Pancreas (tissue), 10 donors: ENCODE data around the gene PRRC2B. TPM values are rescaled to one million over a fixed set of nuclear protein-coding genes. Genes with fewer than 3 reads are reported as not detected.
A peak's percentile ranks its signal among the peaks of the same experiment; 100 is the strongest.
"Not testable (repeated sequence)": the region's sequence is repeated elsewhere in the genome, so short reads cannot be mapped to it uniquely, and the experiment has no call there.

Experiments used
- ATAC-seq, 4 donors: fragments of 200-7000 bp; cut with Tn5 transposase; one replicate each; pipeline versions ENCODE4 v1.8.0 to v1.9.1; 2020; ENCODE audit warnings: mild to moderate bottlenecking in 4 of 4, moderate library complexity in 4 of 4
- DNase-seq, 6 donors: peaks; one replicate each; pipeline ENCODE4 v3.0.0-alpha.2; 2020
- FAIRE-seq: peaks from 2 replicates; lab custom pipeline; 2012; peaks lifted over from hg19 to GRCh38; lab: Jason Lieb, UNC
- H3K27ac ChIP-seq, 4 donors: fragments of 200-600 bp; sonication (generic); 1 replicate in 3 of 4; 2 replicates in 1 of 4; pipeline versions ENCODE4 v1.5.0 to v1.8.0; 2020
- H3K27me3 ChIP-seq, 4 donors: fragments of 200-600 bp; one replicate each; pipeline ENCODE4 v1.8.0; 2021
- H3K36me3 ChIP-seq, 3 donors: fragments of 200-600 bp; sonication (generic) in 1 of 3; one replicate each; pipeline versions ENCODE4 v1.5.0 to v1.8.0; 2020 to 2021
- H3K4me1 ChIP-seq, 3 donors: fragments of 200-600 bp; one replicate each; pipeline ENCODE4 v1.8.0; 2021
- H3K4me3 ChIP-seq, 4 donors: fragments of 200-600 bp; sonication (generic) in 2 of 4; one replicate each; pipeline versions ENCODE4 v1.5.0 to v1.8.0; 2020 to 2021
- H3K9me3 ChIP-seq, 4 donors: fragments of 200-600 bp; one replicate each; pipeline ENCODE4 v1.8.0; 2021
- WGBS, 2 donors: extraction: QIAGEN DNeasy Blood & Tissue Kit; methylation state at CpG; one replicate each; pipeline ENCODE4 v1.1.7; 2013; 5-methylcytosine and 5-hydroxymethylcytosine counted together
- intact Hi-C, 3 donors: fragments of 100-400 bp; cut with DNase I; formaldehyde crosslinking; loops; one replicate each; pipeline versions ENCODE4 v1.11.1 to v1.14.2; 2022
- polyA plus RNA-seq, 2 donors: library from polyadenylated mRNA; stranded (reverse); fragments of 200-250 nt; gene quantifications; one replicate each; pipeline ENCODE4 v1.2.3, GENCODE V29; 2013
- total RNA-seq, 6 donors: library from RNA; stranded (reverse); fragmentation: NEBNext Ultra II Directional in 4 of 6; extraction: Animal tissue kit (Norgen Biotek cat#: 25700) in 4 of 6; gene quantifications; one replicate each; pipeline versions ENCODE4 v1.2.1 to v1.2.4, GENCODE V29; 2021 to 2023
- TF ChIP-seq, protein P1 (sequence below), 4 donors: fragments of 200-600 bp; sonication (generic) in 3 of 4; IDR thresholded peaks; one replicate each; pipeline versions ENCODE4 v1.5.0 to v1.8.0; 2021; ENCODE audit warnings: antibody characterized with exemption in 4 of 4
- donor health status: healthy with polysubstance abuse.
- donor health status: DM: no; HTN: no; CAD: no; lungs with moderate emphysema.
- donor health status: DM: no; HTN: no; CAD: no.
- donor health status: control.
- donor health status: control.
- donor health status: Bipolar disorder and iron deficiency.
- donor health status: DM: yes; HTN: yes; CAD: no.
- donor health status: DM: no; HTN: no; CAD: no.
- donor health status: DM: no; HTN: no; CAD: no.
- donor health status: DM: yes; HTN: yes; CAD: no.

The PRRC2B gene
- total and polyA plus RNA-seq, 8 donors = 44.8 to 132 (median 90.3) TPM

GRCh38 chr9:131361202-131361833 is 32.6 kb upstream of the PRRC2B start:
- TF ChIP-seq, protein P1, sequence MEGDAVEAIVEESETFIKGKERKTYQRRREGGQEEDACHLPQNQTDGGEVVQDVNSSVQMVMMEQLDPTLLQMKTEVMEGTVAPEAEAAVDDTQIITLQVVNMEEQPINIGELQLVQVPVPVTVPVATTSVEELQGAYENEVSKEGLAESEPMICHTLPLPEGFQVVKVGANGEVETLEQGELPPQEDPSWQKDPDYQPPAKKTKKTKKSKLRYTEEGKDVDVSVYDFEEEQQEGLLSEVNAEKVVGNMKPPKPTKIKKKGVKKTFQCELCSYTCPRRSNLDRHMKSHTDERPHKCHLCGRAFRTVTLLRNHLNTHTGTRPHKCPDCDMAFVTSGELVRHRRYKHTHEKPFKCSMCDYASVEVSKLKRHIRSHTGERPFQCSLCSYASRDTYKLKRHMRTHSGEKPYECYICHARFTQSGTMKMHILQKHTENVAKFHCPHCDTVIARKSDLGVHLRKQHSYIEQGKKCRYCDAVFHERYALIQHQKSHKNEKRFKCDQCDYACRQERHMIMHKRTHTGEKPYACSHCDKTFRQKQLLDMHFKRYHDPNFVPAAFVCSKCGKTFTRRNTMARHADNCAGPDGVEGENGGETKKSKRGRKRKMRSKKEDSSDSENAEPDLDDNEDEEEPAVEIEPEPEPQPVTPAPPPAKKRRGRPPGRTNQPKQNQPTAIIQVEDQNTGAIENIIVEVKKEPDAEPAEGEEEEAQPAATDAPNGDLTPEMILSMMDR (IDR thresholded peaks at IDR 0.05) = no peak
- Histone ChIP-seq H3K4me3 (no peak overlapping the region), H3K27me3 (no peaks in the 10 kb centered on the region), H3K4me1 (peaks cover 0 to 6% (median 0%) of the 10 kb centered on the region in 3 donors), H3K9me3 (no peaks in the 10 kb centered on the region), H3K36me3 (no peaks in the 10 kb centered on the region), H3K27ac (peak overlapping the region in 2 of 4 donors; percentile 11 to 25)
- intact Hi-C loops = no loop called here
- FAIRE-seq (no peak), DNase-seq (peak in 2 of 6 donors; percentile 34 to 41), ATAC-seq (peak; percentile 26 to 57 (median 40))
- 55 to 59% methylated on average over 8 of the region's 8 CpGs for WGBS, 2 donors

DNA sequence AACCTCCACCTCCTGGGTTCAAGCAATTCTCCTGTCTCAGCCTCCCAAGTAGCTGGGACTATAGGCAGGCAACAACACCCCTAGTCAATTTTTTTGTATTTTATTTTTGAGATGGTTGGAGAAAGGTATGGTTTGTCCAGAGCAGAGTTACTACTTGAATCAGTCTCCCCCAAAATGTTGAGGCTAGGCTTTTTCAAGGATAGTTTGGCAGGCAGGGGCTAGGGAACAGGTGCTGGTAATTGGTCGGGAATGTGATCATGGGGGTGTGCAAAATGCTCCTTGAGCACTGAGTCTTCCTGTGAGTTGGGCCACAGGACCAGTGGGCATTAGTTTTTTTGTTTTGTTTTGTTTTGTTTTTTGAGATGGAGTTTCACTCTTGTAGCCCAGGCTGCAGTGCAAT is 28.3 kb upstream of the PRRC2B start:
- Histone ChIP-seq H3K27me3 (no peaks in the 10 kb centered on the region), H3K36me3 (no peaks in the 10 kb centered on the region), H3K9me3 (no peaks in the 10 kb centered on the region), H3K4me3 (no peak overlapping the region), H3K4me1 (peaks cover 0 to 6% (median 0%) of the 10 kb centered on the region in 3 donors), H3K27ac (no peak overlapping the region)
- no peak for DNase-seq
- ATAC-seq = no peak
- TF ChIP-seq, protein P1 (IDR thresholded peaks at IDR 0.05) = no peak
- FAIRE-seq = no peak
- 76 to 100% methylated on average over 1 of the region's 1 CpG for WGBS, 2 donors
- intact Hi-C loops = no loop called here

GRCh38 chr9:131366761-131367401 is 27.0 kb upstream of the PRRC2B start:
- no peaks in the 10 kb centered on the region for H3K27me3 ChIP-seq
- no peaks in the 10 kb centered on the region for H3K4me1 ChIP-seq
- H3K27ac ChIP-seq = no peak overlapping the region
- H3K36me3 ChIP-seq = no peaks in the 10 kb centered on the region
- WGBS, 2 donors = 16 to 23% methylated on average over 6 of the region's 6 CpGs
- H3K4me3 ChIP-seq = no peak overlapping the region
- FAIRE-seq = no peak
- H3K9me3 ChIP-seq = no peaks in the 10 kb centered on the region
- peak in 2 of 6 donors; percentile 42 to 48 for DNase-seq
- ATAC-seq = peak; percentile 82 to 97 (median 89)
- TF ChIP-seq, protein P1 (IDR thresholded peaks at IDR 0.05) = peak in 1 of 4 donors; percentile 16
- intact Hi-C loops = no loop called here

DNA sequence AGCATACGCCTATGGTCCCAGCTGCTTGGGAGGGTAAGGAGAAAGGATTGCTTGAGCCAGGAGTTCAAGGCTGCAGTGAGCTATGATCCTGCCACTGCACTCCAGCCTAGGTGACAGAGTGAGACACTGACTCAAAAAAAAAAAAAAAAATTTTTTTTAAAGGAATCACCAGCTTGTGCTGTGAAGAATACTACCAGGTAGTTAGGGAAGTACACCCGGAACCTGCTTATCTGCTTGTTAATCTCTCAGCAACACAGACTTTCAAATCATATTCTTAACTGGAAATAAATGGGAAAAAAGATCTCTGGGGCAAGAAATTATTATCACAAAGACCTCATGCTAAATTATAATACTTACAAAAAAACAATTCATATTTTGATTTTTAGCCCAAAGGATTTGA is 26.4 kb upstream of the PRRC2B start:
- Histone ChIP-seq H3K4me3 (no peak overlapping the region), H3K27me3 (no peaks in the 10 kb centered on the region), H3K36me3 (no peaks in the 10 kb centered on the region), H3K27ac (no peak overlapping the region), H3K9me3 (no peaks in the 10 kb centered on the region), H3K4me1 (peaks cover 0 to under 1% (median 0%) of the 10 kb centered on the region in 3 donors)
- DNase-seq (no peak), ATAC-seq (peak in 1 of 4 donors; percentile 11), FAIRE-seq (no peak)
- WGBS, 2 donors = 57 to 70% methylated on average over 2 of the region's 2 CpGs
- TF ChIP-seq, protein P1 (IDR thresholded peaks at IDR 0.05) = no peak
- intact Hi-C loops = no loop called here

DNA sequence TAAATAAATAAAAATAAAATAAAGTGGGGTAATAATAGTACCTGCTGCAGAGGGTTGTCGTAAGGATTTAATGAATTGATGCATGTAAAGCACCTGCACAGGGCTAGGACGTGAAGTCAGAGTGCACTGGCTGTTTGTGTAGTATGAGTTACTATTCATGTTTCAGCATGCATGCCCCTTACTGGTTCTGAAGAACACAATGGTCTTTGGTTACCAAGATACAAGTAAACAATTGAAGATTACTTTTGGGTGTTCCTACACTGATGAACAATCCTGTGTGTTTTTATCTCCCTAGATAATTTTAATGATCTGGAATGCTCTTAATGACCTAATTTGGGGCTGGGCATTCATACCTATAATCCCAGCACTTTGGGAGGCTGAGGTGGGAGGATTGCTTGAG is 23.2 kb upstream of the PRRC2B start:
- Histone ChIP-seq H3K9me3 (no peaks in the 10 kb centered on the region), H3K27ac (no peak overlapping the region), H3K27me3 (no peaks in the 10 kb centered on the region), H3K36me3 (no peaks in the 10 kb centered on the region), H3K4me1 (peaks cover 0 to 3% (median 0%) of the 10 kb centered on the region in 3 donors), H3K4me3 (no peak overlapping the region)
- ATAC-seq = no peak
- intact Hi-C loops = no loop called here
- FAIRE-seq = no peak
- DNase-seq = no peak
- TF ChIP-seq, protein P1 (IDR thresholded peaks at IDR 0.05) = no peak
- 85 to 92% methylated on average over 2 of the region's 2 CpGs for WGBS, 2 donors

DNA sequence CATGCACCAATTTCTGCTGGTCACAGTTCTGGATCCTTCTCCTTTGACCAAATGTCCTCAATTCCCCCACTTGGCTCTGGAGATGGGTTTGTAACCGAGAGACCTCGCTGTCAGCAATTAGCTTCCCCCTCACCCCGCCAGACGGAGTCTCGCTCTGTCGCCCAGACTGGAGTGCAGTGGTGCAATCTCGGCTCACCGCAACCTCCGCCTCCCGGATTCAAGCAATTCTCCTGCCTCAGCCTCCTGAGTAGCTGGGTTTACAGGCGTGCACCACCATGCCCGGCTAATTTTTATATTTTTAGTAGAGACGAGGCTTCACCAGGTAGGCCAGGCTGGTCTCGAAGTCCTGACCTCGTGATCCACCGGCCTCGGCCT is 21.3 kb upstream of the PRRC2B start:
- H3K27ac ChIP-seq = peak overlapping the region; percentile 67 to 93 (median 77)
- intact Hi-C loops, H3K9me3 ChIP-seq, H3K27me3 ChIP-seq, FAIRE-seq, DNase-seq, H3K36me3 ChIP-seq, H3K4me1 ChIP-seq, ATAC-seq: not testable (repeated sequence)
- 39 to 45% methylated on average over 17 of the region's 17 CpGs for WGBS, 2 donors
- peak overlapping the region; percentile 43 to 53 (median 48) for H3K4me3 ChIP-seq

DNA sequence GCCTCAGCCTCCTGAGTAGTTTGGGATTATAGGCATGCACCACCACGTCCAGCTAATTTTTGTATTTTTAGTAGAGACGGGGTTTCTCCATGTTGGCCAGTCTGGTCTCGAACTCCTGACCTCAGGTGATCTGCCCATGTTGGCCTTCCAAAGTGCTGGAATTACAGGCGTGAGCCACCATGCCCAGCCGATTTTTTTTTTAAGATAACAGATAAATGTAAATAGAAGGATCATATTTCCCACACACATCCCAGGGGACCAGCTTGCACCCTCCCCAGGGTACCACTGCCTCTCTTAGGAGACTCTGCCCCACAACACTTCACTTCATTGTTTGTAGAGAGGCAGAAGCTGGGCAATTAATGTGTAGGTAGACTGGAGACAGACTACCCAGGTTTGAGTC is 19.2 kb upstream of the PRRC2B start:
- H3K27me3 ChIP-seq, FAIRE-seq, DNase-seq, H3K4me3 ChIP-seq, intact Hi-C loops, H3K27ac ChIP-seq, ATAC-seq, H3K4me1 ChIP-seq, H3K9me3 ChIP-seq, H3K36me3 ChIP-seq: not testable (repeated sequence)
- 59 to 62% methylated on average over 5 of the region's 5 CpGs for WGBS, 2 donors
